ENCODE results near the gene ARRB1.
"Not testable (repeated sequence)": the region's sequence is repeated elsewhere in the genome, so short reads cannot be mapped to it uniquely, and the experiment has no call there.

The ARRB1 gene

DNA sequence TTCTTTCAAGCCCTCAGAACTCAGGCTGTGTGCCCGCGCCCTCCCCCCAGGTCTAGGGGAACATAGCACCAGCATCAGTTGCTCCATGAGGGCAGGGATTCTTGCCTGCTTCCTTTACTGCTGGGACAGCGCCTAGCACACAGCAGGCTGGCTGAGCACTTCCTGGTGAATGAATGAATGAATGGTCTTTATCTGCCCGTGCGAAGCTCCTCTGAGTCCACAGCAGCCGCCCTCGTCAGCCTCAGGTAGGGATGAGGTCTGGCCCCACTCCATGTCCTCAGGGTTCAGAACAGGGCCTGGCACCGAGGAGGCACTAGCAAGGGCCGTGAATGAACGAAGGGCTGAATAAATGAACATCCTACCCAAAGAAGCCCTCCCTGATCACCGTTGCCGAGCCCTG lies 27.3 kb downstream of the ARRB1 start:
- no peak for DNase-seq (ENCODE audit: low read depth)

DNA sequence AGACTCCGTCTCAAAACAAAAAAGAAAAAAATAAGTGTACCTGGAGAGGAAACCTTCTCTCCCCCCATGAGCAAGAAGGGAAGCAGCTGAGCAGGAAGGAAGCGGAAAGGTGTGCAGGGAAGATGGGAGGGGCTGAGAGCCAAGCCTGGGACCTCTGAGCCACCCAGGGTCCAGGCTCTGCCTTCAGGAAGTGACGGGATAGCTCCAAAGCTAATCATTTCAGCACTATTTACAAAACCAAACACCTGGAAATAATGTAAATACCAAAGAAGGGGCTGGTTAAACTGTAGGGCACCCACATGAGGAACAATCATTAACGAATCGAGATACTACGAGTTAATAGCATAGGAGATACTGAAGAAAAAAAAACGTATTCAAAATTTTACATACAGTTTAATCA lies 27.9 kb downstream of the ARRB1 start:
- DNase-seq (ENCODE audit: low read depth): no peak

DNA sequence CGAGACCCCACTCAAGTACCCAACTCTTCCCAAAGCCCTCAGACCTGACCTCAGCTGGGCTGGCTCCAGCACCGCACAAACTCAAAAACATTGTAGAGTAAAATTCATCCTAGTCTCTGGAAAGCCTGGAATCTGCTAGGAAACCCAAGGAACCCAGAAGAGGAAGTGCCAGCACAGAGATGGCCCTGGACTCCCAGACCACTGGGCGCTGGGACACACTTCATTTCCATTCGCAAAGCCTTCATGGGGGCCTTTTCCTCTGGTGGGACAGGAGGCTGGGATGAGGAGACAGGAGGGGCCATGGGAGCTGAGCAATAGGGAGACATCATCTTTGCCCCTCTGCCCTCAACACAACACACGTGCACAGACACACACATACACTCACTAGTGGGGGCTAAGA lies 30.8 kb downstream of the ARRB1 start:
- no peak for DNase-seq (ENCODE audit: low read depth)

DNA sequence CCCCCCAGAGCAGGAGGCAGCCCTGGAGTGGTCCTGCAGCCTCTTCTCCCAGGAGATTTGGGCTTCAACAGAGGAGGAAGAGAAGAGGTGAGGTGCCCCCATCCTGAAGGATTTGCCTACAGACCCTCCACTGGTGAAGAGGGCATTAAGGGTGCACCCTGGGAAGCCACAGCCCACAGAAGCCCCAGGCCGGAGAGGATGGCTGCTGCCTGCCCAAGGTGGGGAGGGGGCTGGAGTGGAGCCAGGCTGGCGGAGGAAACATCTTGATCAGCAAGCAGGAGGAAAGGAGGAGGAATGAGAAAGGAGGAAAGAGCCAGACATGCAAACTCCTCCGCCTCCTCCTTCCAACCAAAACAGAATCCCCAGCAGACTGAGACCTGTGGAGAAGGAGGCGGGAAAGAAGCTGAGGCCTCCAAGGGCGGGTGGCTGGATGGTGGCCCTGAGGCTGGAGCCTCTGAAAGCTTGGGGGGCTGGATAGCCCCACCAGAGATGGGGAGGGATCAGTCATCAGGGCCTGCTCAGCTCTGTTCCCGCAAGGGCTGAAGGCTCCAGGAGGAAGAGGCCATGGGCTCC lies 31.3 kb downstream of the ARRB1 start:
- DNase-seq (ENCODE audit: low read depth): no peak

DNA sequence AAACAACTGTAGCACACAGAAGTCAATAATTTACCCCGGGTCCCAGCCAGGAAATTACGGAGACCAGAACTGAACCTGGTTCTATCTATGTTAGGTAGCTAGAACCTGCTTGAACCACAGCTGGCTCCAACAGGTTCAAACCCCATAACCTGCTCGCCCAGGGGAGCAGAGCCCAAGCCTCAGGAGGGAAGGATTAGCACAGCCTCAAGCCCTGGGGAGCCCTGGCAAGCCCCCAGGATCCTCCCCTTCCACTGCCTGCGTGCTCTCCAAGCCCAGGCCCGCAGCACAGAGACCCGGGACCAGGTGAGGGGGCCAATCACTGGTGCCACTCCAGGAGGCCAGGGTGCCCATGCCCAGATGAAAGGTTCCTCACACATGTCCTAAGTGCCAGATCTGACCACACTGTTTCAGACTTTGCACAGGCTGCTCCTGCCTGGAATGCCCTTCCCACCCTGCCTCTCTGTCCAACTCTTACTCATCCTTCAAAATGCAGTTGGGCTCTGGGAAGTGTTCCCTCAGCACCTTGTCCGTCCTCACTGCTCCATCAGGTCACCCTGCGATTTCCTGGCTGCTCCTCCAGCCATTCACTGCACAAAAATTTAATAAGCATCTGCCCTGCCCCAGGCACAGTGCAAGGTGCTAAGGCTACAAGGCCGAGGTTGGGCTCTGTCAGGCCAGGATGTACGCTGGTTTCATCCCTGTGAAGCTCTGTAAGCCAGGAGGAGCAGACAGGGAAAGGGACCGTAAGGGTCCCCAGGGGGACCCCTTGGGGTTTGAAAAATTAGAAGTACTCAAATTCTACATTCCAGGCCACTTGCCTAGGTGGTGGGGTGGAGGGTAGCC lies 32.2 kb downstream of the ARRB1 start:
- DNase-seq (ENCODE audit: low read depth): no peak

- no peak for DNase-seq (ENCODE audit: low read depth)
These were observed 33.9 kb downstream of the ARRB1 start for GRCh38 chr11:75317446-75318122.

DNA sequence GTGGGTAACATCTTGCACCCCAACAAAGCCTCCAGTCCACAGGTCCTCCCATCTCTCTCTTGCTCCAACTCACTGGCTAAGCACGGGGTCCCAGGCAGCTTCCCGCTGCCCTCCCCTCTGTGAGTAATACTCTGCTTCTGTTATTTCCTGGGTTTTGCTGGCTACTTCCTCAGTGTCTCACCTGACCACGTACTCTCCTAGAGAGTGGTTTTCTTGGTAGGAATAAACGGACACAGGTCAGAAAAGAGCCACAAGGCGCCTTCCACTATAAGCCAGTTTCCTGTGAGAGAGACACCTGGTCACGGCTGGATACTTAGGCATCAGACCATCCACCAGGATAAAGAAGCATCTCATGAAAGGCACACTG lies 36.0 kb downstream of the ARRB1 start:
- no peak for DNase-seq (ENCODE audit: low read depth)

DNA sequence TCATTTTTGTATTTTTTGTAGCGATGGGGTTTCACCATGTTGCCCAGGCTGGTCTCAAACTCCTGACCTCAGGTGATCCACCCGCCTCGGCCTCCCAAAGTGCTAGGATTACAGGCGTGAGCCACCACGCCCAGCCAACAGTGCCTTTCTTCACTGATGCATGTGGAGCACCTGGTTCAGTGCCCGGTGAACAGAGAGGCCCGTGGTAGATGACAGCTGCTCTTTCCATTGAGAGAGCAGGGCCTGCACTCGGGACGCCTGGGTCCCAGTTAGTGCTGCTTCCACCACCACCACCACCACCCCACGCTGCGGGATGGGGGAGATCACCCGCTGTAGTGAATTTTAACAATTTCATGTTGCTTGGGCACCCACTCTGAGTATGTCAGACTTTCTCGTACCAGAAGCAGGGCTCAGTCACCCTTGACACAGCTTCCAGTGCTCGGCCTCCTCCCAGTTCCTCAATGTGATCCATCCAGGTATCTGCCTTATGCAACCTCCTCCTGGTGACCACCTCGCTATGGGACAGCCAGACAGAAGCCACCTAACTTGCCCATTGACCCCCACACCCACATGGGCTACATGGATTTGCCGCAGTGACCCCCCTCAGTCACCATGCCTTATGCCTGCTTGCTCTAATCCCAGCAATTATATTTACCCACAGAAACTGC lies 36.6 kb downstream of the ARRB1 start:
- no peak for DNase-seq (ENCODE audit: low read depth)

DNA sequence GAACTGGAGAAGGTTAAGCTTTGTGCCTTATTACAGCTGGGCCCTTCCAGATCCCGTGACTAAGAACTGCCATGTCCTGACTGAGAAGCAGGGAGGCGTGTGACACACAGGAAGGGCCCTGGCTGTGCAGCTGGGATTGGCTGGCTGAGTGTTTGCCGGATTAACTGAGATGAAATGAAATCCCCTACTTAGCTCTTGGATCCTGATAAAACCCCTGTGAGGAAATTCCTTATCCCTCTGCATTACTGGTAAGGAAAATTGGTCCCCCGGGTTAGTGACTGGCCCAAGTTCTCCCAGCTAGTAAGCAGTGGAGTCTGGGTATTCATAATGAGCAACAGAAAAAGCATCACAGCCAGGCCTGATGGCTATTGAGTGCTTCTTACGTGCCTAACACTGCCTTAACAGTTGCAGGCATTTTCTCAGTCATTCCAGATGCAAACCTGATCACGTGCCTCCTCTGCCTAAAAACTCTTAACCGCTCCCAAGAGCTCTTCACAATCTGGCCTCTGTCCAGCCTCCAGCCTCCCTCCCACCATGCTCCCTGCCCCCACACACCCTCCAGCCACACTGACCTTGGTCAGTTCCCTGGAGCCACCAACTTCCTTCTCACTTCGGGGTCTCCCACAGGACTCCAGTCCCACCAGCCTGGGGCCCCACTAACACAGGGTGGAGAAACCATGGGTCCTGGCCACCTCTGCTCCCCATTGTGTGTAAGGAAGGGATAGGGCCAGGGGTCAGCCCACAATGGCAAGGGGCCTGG lies 37.8 kb downstream of the ARRB1 start:
- DNase-seq (ENCODE audit: low read depth): no peak

DNA sequence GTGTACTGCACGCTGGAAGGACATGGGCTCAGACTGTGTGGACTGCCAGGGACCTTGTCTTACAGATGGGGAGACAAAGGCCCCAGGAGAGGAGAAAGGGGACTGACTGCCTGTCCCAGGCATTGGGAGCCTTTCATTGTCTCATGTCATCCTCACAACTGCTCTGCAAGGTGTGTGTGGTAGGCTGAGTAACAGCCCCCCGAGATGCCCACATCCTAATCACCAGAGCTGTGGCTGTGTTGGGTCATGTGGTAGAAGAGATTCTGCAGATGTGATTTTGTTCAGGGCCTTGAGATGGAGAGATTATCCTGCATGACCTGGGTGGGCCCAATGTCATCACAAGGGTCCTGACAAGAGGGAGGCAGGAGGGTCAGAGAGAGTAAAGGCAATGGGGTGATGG lies 39.1 kb downstream of the ARRB1 start:
- DNase-seq (ENCODE audit: low read depth): no peak

GRCh38 chr11:75311858-75312288 lies 39.6 kb downstream of the ARRB1 start:
- no peak for DNase-seq (ENCODE audit: low read depth)

DNA sequence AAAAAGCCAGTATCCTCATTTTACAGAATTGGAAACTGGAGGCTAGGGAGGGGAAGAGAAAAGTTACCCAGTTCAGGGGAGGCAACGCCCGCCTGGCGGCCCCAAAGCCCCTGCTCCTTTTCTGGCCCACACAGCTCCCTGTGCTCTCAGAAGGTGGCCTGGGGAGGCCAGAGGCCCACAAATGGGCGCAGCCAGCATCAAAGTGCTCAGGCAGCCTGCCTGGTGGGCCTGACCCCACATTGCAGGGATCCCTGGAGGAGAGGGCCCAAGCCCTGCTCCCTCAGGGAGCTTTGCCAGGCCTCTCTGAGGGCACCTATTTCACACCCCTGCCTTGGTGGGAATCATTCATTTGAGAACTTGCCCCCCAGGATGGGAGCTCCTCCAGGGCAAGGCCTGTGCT lies 42.5 kb downstream of the ARRB1 start:
- no peak for DNase-seq (ENCODE audit: low read depth)

GRCh38 chr11:75308116-75308515 lies 43.3 kb downstream of the ARRB1 start:
- no peak for DNase-seq (ENCODE audit: low read depth)

- DNase-seq (ENCODE audit: low read depth): no peak
These were observed 44.4 kb downstream of the ARRB1 start for GRCh38 chr11:75307058-75307457.

- no peak for DNase-seq (ENCODE audit: low read depth)
These were observed 44.9 kb downstream of the ARRB1 start for GRCh38 chr11:75306529-75306928.

- no peak for DNase-seq (ENCODE audit: low read depth)
These were observed 45.5 kb downstream of the ARRB1 start for GRCh38 chr11:75305993-75306392.

GRCh38 chr11:75305452-75305851 lies 46.0 kb downstream of the ARRB1 start:
- DNase-seq (ENCODE audit: low read depth): no peak

DNA sequence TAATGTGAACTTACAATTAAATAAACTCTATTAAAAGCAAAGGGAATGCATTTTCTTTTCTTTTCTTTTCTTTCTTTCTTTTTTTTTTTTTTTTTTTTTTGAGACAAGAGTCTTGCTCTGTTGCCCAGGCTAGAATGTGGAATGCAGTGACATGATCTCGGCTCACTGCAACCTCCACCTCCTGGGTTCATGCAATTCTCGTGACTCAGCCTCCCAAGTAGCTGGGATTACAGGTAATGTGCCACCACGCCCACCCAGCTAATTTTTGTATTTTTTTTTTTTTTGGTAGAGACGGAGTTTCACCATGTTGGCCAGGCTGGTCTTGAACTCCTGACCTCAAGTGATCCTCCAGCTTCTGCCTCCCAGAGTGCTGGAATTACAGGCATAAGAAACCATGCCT lies 46.5 kb downstream of the ARRB1 start:
- not testable (repeated sequence) for DNase-seq (ENCODE audit: low read depth)

DNA sequence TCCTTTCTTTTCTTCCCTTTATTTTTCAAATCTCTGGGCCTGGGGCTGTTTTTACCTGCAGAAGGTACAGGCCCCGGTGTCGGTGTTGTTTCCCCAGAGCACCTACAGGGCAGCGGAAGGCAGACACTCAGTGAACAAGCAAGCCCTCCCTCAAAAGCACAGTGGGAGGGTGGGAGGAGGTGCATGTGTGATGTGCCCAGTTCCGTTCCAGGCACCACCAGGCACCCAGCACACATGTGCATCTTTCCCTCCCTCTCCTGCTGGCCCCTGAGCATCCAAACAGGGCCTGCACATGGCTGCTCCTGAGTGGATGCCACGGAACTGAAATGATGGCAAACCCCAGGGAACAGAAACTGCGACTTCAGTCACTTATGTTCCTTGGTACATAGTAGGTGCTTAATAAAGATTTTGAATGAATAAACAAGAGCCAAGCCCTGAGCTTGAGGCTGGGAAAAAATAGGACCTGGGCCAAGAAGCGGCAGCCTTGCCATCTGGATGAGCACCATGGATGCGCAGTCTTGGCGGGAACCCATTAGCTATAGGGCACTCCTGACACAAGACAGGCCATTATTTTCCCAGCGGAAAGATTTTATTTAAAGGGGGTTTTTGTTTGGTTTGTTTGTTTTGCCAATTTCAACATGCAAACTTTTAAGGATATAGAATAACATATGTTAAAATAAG lies 47.8 kb downstream of the ARRB1 start:
- DNase-seq (ENCODE audit: low read depth): no peak

GRCh38 chr11:75302371-75302770 lies 49.1 kb downstream of the ARRB1 start:
- DNase-seq (ENCODE audit: low read depth): no peak

DNA sequence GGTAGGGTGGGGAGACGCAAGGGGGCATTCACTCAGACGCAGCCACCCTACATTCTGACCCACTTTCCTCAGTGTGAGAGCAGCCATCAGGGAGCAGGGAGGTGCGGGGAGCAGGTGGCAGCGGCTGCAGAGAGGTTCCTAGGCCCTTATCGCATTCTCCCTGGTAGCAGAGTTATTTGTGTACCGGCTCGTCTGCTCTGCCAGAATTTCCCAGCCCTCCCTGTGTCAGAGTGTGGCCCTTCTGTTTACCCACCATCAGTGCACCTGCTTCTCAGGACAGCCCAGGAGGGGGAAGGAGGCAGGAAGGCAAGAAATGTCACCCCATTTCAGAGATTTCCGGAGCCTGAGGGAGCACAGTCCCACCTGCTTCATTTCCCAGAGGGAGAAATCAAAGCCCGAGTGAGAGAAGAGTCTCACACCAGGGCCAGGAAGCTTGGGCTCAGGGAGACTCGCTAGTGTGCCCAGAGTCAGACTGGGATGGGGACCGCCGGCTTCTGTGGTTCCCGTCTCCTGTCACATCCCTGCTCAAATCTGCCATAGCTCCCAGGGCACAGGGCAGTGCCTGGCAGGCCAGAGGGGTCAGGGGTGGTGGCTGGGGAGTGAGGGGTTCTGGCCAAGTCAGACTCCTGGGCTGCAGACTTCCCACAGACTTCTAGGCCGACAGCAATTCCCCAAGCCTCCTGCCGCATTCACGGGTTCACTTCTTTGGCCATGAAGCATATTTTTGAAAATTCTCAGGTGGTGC lies 49.7 kb downstream of the ARRB1 start:
- no peak for DNase-seq (ENCODE audit: low read depth)

All from stimulated activated CD8-positive, alpha-beta memory T cell treated with anti-CD3 and anti-CD28 coated beads, Interleukin-4, amount 100 ng/mL, for 24 hours (primary cell).